ENCODE data around the gene PNMT. TPM values are rescaled to one million over a fixed set of nuclear protein-coding genes. Genes with fewer than 3 reads are reported as not detected.

Gene PNMT
- total and polyA plus RNA-seq, 2 of the 13 experiments (the other 11 are each of a cell fraction or from before 2014, with no cell fraction given), result 0.25 TPM; not detected in 1

DNA sequence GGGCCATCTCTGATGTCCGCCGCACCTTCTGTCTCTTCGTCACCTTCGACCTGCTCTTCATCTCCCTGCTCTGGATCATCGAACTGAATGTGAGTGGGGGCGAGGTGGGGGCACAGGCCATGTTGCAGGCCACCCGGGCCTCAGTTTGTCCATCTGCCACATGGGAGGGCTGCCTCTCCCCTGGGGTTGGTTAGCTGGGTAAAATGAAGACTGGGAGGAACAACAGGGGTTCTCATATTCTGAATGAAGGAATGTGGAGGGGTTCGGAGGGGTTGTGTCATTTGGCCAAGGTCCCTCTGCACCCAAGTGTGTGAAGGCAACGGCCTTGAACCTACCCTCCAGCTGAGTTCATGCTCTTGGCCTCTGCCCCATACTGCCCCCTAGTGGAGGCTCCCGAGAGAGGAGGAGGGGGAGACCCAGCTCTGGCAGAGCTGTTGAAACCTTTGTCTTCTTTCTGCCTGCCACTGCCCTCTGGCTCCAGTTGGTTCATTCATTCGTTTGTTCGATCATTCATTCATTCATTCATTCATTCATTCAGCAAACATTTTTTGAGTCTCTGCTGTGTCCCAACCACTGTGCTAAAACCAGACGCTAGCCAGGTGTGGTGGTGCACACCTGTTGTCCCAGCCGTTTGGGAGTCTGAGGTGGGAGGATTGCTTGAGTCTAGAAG lies 14.5 kb upstream of the PNMT start (continued):
- TF ChIP-seq ZNF10 (CRISPR knock-in tag; IDR thresholded peaks at IDR 0.05; ENCODE audit: borderline replicate concordance, low read depth) (no peak), SMARCE1 (IDR thresholded peaks at IDR 0.05; ENCODE audit: borderline replicate concordance) (no peak), ZNF281 (CRISPR knock-in tag; IDR thresholded peaks at IDR 0.05; ENCODE audit: borderline replicate concordance) (0 out of 2 replicates have a peak, but pooled peaks have one; percentile 46), ZBTB43 (CRISPR knock-in tag; conservative IDR thresholded peaks at IDR 0.05) (no peak), SP5 (CRISPR knock-in tag; IDR thresholded peaks at IDR 0.05; ENCODE audit: borderline replicate concordance, low read depth) (0 out of 2 replicates have a peak, but pooled peaks have one; percentile 45), ZNF282 (IDR thresholded peaks at IDR 0.05; ENCODE audit: partially characterized antibody) (no peak), SPEN (CRISPR knock-in tag; IDR thresholded peaks at IDR 0.05; ENCODE audit: low read depth) (no peak), ZNF704 (CRISPR knock-in tag; IDR thresholded peaks at IDR 0.05; ENCODE audit: borderline replicate concordance) (no peak), YEATS2 (CRISPR knock-in tag; IDR thresholded peaks at IDR 0.05; ENCODE audit: borderline replicate concordance) (0 out of 2 replicates have a peak, but pooled peaks have one; percentile 27), CCDC6 (CRISPR knock-in tag; IDR thresholded peaks at IDR 0.05) (no peak), RBM39 (IDR thresholded peaks at IDR 0.05; ENCODE audit: low read depth, low read length, poor library complexity, severe bottlenecking) (no peak), HOXA9 (CRISPR knock-in tag; IDR thresholded peaks at IDR 0.05; ENCODE audit: borderline replicate concordance) (no peak), ZNF7 (CRISPR knock-in tag; IDR thresholded peaks at IDR 0.05) (no peak), ZNF292 (CRISPR knock-in tag; IDR thresholded peaks at IDR 0.05; ENCODE audit: borderline replicate concordance, low read depth) (no peak), ZNF724P (CRISPR knock-in tag; IDR thresholded peaks at IDR 0.05; ENCODE audit: borderline replicate concordance) (no peak), NFATC3 (CRISPR knock-in tag; IDR thresholded peaks at IDR 0.05) (no peak), ZC3H4 (CRISPR knock-in tag; IDR thresholded peaks at IDR 0.05; ENCODE audit: borderline replicate concordance) (no peak)
- TF ChIP-seq, protein P1, sequence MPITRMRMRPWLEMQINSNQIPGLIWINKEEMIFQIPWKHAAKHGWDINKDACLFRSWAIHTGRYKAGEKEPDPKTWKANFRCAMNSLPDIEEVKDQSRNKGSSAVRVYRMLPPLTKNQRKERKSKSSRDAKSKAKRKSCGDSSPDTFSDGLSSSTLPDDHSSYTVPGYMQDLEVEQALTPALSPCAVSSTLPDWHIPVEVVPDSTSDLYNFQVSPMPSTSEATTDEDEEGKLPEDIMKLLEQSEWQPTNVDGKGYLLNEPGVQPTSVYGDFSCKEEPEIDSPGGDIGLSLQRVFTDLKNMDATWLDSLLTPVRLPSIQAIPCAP (CRISPR knock-in tag; IDR thresholded peaks at IDR 0.05; ENCODE audit: low read depth), result no peak
- TF ChIP-seq, protein P2, sequence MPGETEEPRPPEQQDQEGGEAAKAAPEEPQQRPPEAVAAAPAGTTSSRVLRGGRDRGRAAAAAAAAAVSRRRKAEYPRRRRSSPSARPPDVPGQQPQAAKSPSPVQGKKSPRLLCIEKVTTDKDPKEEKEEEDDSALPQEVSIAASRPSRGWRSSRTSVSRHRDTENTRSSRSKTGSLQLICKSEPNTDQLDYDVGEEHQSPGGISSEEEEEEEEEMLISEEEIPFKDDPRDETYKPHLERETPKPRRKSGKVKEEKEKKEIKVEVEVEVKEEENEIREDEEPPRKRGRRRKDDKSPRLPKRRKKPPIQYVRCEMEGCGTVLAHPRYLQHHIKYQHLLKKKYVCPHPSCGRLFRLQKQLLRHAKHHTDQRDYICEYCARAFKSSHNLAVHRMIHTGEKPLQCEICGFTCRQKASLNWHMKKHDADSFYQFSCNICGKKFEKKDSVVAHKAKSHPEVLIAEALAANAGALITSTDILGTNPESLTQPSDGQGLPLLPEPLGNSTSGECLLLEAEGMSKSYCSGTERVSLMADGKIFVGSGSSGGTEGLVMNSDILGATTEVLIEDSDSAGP (CRISPR knock-in tag; IDR thresholded peaks at IDR 0.05; ENCODE audit: borderline replicate concordance), result peak; percentile 25; the same call in 1 of the 2 replicates
